CD4-positive, alpha-beta T cell treated with Interleukin-21 for 1 hour (primary cell): ENCODE data around the gene OR13F1.
"Not testable (repeated sequence)": the region's sequence is repeated elsewhere in the genome, so short reads cannot be mapped to it uniquely, and the experiment has no call there.

Experiments used
- DNase-seq: peaks from one replicate; pipeline ENCODE4 v3.0.0-alpha.2; 2020

The OR13F1 gene, protein sequence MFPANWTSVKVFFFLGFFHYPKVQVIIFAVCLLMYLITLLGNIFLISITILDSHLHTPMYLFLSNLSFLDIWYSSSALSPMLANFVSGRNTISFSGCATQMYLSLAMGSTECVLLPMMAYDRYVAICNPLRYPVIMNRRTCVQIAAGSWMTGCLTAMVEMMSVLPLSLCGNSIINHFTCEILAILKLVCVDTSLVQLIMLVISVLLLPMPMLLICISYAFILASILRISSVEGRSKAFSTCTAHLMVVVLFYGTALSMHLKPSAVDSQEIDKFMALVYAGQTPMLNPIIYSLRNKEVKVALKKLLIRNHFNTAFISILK

DNA sequence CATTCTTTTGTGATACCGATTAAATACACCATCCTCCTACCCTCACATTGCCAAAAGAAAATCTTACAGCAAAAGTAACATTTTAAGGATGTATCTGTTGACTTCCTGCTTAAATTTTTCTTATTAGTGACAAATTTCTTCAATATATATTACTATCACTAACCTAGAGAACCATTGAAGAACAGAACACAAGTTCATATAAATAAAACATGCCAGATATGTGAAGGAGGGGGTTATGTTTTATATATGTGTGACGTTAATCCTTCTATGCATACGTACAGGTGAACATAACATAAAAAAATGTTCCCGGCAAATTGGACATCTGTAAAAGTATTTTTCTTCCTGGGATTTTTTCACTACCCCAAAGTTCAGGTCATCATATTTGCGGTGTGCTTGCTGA is at the start of gene OR13F1:
Gene OR13F1, plus strand, starts transcription at position 301 of the 400 bp plus-strand sequence. Its CDS starts 0 bp downstream, at position 301.
- no peak for DNase-seq

DNA sequence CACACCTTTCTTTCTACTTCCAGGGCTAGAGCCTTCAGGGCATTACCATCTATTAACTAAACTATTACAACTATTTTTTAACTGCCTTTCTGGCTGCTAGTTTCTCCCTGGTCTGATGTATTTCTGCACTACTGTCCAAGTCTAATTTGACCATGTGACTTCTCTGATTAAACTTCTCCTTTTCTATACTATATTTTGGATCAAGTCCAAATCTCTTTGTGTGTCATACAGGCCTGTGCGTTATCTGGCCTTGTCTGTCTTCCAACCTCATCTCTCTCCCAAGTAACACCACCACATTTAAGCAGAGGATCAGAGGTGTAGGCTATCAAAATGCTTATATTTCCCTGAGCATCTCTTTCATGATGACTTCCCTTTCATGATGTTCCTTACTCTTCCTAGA is 47.2 kb upstream of the OR13F1 start:
- DNase-seq: no peak

DNA sequence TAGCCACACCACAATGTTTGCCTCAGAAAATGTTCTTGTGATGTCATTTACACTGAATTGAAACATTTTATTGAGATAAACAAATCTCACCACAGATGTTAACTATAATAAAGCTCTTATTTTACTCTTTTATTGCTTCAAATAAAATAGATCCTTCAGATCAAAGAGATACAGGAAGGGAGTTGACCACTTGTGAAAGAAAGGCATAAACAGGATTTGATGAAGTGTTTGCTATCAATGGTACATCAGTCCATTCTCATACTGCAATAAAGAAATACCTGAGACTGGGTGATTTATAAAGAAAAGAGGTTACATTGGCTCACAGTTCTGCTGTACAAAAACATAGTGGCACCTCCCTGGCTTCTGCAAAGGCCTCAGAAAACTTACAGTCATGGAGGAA is 40.2 kb upstream of the OR13F1 start:
- DNase-seq: no peak

DNA sequence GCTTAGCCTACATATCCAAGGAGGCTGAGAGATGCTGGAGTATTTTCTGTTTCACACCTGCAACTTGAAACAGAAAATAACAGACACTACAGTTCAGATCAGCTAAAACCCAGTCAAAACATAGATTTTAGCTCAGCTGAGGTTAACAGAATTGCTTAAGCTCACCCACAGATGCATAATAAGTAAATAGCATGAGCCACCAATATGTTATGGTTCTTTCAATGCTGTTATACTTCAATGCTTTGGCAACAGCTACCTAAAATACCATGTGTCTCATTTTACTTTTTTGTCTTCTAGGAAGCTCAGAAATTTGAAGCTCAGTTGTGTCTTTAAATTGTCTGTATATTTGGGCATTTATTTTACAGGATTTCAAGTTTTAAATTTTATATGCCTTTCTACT is 35.8 kb upstream of the OR13F1 start:
- DNase-seq: no peak

DNA sequence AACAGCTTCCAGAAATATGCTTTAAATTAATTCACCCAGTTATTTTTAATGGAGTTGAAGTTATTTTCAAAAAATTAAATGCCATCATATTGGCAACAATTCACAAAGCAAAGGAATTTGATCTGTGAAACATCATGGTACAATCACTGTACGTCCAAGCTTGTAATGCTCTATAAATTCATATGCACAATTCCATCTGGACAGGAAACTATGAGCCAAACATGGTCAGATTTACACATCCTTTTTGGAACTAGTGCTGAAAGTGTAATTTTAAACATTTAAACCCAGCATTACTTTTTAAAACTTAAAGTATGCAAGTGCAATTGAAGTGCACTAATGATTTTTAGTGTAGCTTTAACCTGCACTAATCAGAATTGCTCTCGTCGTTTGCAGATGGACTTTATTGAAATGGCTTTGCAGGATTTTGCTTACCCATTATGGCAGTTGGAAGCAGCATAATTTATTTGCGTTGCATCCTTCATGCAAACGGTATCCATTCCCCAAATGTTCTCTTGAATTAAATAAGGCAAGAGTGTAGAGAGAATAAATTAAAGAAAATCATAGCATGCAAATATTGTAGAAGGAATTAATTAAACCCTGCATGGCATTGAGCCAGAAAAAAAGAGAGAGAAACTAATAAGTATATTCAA is 21.0 kb upstream of the OR13F1 start:
- no peak for DNase-seq

DNA sequence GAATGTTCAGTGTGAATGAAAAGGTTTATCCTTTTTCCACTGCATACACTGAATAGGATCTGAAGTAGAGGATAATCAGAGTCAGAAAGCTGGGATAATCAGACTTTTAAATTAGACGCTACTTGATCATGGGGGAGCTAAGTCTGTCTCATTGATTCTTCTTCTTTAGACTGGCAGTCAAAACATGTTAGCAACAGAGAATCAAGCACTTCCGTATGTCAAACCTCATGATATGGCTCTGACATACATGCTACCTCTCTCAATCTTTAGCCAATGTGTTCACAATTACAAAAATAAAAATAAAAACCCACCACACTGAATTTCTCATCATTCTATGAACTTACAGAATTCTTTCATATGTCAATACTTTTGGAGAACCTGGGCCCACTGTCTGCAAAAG is 19.0 kb upstream of the OR13F1 start:
- no peak for DNase-seq

DNA sequence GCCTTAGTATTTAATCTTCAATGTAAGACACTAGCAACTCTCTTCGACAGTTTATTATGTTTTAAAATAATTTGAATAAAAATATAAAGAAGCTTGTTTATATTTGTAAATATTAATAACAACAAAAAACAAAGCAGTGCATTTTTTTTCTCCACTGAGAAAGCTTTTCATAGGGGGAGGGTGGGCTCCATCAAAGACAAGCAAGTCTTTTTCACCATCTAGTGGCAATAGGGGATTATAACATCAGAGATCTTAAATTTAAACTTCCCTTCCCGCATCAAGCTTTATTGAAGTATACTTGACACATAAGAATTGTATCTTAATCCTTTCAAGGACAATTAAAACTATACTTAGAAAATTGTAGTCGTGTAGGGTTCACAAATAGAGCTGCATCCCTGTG is 9.3 kb upstream of the OR13F1 start:
- DNase-seq: no peak

DNA sequence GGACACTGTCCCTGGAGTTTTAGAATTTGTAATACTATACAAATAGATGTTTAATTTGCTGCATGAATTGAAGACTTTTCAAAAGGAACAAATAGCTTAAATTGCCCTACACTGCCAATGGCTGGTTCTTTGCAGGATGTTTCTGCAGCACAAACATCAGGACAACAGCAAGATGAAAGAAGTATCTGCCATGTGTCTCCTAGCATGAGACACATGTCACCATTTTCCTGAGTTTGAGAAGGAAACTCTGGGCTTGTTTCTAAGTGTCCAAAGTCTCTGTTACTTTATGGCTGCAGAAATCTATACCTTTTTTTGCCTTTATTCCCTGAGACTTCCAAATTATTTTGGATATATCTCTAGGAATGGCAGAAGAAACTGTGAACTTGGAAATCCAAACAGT is 623 bp upstream of the OR13F1 start:
- DNase-seq: no peak

DNA sequence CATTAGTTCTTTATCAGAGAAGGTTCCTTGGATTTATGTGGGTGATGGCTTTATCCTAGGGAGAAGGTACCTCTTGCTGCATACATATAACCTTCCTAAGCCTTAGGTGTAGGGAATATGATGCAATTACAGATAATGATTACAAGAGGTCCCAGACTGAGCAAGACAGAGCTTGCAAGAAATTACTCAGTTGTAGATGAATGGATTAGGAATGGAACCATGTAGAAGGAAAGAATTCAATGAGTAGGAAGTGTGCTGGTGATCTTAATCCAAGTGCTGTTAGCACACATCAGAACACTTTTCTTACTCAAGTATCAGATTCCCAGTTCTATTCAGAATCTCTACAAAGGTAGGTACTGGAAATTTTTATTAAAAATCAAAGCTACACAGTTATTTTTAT is 2.5 kb downstream of the OR13F1 start:
- no peak for DNase-seq

DNA sequence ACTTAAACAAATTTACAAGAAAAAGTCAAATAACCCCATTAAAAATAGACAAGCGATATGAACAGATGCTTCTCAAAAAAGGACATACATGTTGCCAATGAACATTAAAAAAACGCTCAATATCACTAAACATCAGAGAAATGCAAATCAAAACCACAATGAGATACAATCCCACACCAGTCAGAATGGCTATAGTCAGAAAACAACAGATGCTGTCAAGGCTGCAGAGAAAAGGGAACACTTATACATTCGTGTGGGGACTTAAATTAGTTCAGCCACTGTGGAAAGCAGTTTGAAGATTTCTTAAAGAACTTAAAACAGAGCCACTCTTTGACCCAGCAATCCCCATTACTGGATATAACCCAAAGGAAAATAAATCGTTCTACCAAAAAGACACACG is 10.8 kb downstream of the OR13F1 start:
- no peak for DNase-seq

DNA sequence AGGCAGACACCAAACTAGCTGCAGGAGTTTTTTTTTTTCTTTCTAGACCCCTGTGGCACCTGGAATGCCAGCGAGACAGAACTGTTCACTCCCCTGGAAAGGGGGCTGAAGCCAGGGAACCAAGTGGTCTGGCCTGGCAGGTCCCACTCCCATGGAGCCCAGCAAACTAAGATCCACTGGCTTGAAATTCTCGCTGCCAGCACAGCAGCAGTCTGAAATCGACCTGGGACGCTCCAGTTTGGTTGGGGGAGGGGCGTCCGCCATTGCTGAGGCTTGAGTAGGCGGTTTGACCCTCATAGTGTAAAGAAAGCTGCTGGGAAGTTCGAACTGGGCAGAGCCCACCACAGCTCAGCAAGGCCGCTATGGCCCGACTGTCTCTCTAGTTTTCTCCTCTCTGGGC is 16.2 kb downstream of the OR13F1 start:
- DNase-seq: not testable (repeated sequence)

DNA sequence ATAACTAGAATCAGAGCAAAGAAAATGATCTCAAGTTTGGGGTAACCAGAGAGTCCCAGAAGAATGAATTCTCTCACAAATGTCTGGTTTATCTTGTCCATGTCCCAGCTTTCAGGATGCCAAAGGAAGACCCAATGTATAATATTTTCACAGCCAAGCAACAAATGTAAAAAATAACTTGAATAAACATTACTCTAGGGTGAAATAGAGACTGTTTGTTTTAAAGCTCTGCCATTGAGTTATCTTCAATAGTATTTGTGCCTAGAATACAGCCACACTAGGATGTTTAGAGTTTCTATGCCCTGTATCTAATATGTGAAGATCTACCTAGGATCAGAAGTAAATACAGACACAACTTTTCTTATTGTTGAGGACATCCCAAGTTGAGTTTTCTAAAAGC is 23.0 kb downstream of the OR13F1 start, which contains the start of gene OR13C4:
Gene OR13C4, minus strand, starts transcription at position 101 of the 400 bp plus-strand sequence. Its CDS starts 0 bp downstream, at position 101.
- DNase-seq: no peak

DNA sequence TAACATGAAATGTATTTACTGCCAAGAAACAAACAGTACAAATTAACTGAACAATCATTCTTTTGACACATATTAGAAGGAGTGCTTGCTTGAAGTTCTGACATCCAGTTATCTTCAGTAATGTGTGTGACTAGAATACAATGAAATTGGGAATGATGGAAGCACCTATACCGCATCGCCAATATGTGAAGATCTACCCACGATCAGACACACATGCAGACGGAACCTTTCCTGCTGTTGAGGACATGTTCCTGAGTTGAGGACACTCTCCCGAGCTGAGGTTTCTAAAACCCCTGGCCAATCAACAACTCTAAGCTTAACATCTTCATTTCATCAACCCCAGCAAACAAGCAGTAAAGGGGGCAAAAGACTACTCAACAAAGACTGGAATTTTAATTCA is 32.7 kb downstream of the OR13F1 start, which contains the start of gene OR13C3:
Gene OR13C3, minus strand, starts transcription at position 101 of the 400 bp plus-strand sequence. CDS start 133 bp downstream, outside the sequence.
- DNase-seq: no peak

DNA sequence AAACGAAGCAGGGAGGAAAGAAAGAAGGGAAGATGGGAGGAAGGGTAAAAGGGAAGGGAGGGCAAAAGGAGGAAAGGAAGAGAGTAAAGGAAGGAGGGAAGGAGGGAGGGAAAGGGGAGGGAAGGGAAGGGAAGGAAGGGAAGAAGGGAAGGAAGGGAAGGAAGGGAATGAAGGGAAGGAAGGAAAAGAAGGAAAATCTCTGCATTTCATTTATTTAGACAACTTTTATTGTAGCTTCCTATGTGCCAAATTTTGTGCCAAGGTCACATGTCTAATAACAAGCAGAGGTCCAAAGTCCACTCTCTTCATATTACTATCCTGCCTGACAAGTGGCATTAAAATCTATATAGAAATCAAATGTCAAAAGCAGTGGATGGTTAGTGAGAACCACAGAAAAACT is 35.2 kb downstream of the OR13F1 start:
- no peak for DNase-seq

DNA sequence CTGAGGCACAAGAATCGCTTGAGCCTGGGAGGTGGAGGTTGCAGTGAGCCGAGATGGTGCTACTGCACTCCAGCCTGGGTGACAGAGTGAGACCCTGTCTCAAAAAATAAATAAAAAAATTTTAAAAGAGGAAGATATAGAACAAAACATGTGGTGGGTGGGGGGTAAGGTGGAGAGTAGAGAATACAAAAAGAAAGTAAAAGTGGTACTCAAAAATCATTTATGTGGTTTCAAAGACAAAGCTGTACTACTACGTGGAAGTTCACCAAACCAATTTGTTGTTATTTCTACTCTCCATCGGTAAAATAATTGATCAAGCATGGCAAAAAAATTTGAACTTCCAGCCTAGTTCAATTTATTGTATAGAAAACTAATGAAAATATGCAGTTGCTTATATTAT is 40.6 kb downstream of the OR13F1 start:
- no peak for DNase-seq

DNA sequence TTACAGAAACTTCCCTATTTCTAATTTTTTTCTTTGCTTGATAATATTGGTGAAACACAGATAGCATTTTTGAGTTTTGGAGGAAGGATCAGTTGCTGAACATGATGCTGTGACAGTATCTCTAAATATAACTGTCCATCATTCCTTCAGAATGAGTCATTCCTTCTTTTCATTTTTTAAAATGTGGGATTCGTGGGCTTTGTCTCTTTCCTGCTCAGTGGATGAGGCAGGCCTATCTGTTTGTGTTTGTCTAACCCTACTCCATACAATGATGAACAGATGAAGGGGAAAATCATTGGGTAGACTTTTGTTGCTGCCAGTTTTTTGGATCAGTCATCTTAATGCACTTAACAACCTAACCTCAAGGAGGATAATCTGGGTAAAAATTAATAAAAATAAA is 49.2 kb downstream of the OR13F1 start:
- DNase-seq: no peak
